GM12801 (cell line): Measurements from ENCODE around the gene STRA8.

ENCODE experiments used
- TF ChIP-seq, protein P1 (sequence below): IDR thresholded peaks from one replicate; pipeline ENCODE4 v1.5.1; 2011; ENCODE audit warnings: control low read depth; ENCODE audit not compliant: insufficient read length; ENCODE audit errors: extremely low read depth

STRA8 gene

DNA sequence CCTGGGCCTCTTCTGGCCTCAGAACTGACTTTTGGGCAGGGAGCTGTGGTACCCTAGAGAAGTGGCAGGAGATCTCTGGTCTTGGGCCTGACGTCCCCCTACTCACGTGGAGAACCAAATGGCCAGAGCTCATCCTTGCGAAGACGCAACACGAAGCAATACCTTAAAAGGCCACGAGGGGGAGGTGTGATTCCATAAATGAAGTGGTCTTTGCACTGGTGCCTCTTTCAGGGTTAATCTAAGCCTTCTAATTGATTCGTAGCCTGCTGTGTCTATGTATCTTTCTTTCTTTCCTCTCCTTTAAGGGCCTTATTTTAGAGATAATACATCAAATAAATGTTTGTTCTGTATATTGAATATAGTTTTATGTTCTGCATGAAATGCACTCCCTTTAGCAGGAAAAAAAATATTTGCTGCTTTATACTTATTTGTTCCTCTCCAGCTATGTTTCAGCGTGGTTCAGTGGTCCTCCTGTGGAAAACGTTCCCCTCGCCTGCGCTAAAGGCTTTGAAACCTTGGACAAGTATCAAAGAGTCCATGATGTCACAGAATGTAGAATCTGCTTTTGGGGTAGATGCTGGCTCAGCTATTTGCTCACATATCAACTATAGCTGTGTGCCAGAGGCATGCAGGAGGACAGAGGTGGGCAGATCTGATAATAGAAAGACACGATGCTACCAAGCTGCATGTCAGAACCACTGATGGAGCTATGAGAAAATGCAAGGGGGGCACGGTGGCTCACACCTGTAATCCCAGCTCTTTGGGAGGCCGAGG, 41.0 kb downstream of the STRA8 start:
- TF ChIP-seq, protein P1, sequence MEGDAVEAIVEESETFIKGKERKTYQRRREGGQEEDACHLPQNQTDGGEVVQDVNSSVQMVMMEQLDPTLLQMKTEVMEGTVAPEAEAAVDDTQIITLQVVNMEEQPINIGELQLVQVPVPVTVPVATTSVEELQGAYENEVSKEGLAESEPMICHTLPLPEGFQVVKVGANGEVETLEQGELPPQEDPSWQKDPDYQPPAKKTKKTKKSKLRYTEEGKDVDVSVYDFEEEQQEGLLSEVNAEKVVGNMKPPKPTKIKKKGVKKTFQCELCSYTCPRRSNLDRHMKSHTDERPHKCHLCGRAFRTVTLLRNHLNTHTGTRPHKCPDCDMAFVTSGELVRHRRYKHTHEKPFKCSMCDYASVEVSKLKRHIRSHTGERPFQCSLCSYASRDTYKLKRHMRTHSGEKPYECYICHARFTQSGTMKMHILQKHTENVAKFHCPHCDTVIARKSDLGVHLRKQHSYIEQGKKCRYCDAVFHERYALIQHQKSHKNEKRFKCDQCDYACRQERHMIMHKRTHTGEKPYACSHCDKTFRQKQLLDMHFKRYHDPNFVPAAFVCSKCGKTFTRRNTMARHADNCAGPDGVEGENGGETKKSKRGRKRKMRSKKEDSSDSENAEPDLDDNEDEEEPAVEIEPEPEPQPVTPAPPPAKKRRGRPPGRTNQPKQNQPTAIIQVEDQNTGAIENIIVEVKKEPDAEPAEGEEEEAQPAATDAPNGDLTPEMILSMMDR: no peak

GRCh38 chr7:135275971-135276580, 42.4 kb downstream of the STRA8 start:
- TF ChIP-seq, protein P1: no peak

GRCh38 chr7:135277161-135277560, 43.5 kb downstream of the STRA8 start:
- TF ChIP-seq, protein P1: no peak

- TF ChIP-seq, protein P1: peak; percentile 77
These were observed 47.8 kb downstream of the STRA8 start for GRCh38 chr7:135281363-135281949.

DNA sequence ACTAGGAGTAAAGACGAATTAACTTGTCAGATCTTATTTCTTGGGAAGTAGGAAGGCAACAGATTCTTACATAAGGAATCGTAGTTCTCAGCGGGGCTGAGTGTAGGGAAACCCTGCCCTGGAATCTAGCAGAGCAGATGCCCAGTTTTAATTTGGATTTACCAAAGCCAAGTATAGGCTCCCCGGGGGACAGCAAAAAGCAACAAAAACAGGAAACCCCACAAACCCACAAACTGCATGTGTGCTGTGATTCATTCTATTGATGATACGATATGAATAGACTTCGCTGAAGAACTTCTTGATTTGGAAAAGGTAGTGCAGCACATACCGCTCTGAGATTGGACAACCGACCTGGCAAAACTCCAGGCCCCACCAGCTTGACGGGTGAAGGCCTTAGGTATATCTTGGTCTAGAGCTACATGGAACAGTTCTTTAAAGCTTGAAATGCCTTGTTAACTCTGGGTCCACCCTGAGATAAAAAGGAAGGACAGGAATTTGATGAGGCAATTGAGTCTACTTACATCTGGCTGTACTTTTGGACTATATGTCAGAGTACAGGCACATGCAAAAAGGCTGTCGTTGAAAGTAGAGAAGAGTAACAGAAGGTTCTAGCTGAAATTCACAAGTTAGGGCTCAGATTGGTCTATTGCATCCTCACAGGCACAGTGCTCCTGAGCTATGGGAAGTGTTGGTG, 49.1 kb downstream of the STRA8 start:
- TF ChIP-seq, protein P1: no peak

GRCh38 chr7:135283959-135284638, 50.5 kb downstream of the STRA8 start:
- TF ChIP-seq, protein P1: no peak
